ENCODE results near the gene RAB3GAP2. TPM values are rescaled to one million over a fixed set of nuclear protein-coding genes. Genes with fewer than 3 reads are reported as not detected.
"Not testable (repeated sequence)": the region's sequence is repeated elsewhere in the genome, so short reads cannot be mapped to it uniquely, and the experiment has no call there.

Gene RAB3GAP2, protein sequence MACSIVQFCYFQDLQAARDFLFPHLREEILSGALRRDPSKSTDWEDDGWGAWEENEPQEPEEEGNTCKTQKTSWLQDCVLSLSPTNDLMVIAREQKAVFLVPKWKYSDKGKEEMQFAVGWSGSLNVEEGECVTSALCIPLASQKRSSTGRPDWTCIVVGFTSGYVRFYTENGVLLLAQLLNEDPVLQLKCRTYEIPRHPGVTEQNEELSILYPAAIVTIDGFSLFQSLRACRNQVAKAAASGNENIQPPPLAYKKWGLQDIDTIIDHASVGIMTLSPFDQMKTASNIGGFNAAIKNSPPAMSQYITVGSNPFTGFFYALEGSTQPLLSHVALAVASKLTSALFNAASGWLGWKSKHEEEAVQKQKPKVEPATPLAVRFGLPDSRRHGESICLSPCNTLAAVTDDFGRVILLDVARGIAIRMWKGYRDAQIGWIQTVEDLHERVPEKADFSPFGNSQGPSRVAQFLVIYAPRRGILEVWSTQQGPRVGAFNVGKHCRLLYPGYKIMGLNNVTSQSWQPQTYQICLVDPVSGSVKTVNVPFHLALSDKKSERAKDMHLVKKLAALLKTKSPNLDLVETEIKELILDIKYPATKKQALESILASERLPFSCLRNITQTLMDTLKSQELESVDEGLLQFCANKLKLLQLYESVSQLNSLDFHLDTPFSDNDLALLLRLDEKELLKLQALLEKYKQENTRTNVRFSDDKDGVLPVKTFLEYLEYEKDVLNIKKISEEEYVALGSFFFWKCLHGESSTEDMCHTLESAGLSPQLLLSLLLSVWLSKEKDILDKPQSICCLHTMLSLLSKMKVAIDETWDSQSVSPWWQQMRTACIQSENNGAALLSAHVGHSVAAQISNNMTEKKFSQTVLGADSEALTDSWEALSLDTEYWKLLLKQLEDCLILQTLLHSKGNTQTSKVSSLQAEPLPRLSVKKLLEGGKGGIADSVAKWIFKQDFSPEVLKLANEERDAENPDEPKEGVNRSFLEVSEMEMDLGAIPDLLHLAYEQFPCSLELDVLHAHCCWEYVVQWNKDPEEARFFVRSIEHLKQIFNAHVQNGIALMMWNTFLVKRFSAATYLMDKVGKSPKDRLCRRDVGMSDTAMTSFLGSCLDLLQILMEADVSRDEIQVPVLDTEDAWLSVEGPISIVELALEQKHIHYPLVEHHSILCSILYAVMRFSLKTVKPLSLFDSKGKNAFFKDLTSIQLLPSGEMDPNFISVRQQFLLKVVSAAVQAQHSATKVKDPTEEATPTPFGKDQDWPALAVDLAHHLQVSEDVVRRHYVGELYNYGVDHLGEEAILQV (N-terminal part only)
- 16.6 and 17.1 TPM in 2 replicates for total RNA-seq (2014; rRNA removed; shearing (Covaris generic))
- polyA plus RNA-seq (2015; cell fraction: cytosol; rRNA removed), result 13.0 and 17.6 TPM in 2 replicates
- 46.7 and 53.9 TPM in 2 replicates for polyA plus RNA-seq (2015; cell fraction: nucleus; rRNA removed)

DNA sequence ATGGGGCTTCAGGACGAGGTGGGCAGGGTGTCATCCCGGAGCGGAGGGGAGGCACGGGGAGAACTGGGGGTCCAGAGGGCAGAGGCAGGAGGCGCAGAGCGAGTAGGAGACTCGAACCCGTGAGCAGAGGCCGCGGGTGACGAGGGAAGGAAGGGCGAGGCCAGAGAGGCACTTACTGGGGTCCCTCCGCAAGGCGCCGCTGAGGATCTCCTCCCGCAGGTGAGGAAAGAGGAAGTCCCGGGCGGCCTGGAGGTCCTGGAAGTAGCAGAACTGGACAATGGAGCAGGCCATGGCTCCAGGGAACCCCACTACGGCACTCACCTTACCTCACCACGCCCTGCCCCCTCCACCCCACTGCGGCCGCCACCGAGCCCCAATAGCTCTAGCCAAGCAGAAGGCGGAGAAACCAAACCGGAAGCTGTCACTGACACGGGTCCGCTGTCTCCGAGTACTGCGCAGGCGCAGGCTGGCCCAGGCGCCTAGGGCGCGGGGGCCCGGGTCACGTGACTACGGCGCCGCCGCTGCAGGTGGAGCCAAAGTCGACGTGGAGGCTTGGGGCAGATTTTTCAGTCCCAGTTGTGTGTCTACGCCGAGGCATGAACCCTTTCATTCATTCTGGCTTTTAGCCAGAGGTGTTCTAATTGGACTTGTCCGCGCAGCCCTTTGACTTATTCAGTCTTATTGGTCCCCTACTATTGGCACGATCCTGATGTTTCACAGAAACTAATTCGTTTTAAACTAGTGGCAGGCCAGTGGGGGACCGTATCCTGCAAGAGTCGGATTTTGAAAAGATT lies at the start of gene RAB3GAP2:
Gene RAB3GAP2, minus strand, starts transcription at position 407 of the 794 bp plus-strand sequence. Its CDS starts 116 bp downstream, at position 291.
- DNase-seq (ENCODE audit: low read depth), result peak; percentile 93

DNA sequence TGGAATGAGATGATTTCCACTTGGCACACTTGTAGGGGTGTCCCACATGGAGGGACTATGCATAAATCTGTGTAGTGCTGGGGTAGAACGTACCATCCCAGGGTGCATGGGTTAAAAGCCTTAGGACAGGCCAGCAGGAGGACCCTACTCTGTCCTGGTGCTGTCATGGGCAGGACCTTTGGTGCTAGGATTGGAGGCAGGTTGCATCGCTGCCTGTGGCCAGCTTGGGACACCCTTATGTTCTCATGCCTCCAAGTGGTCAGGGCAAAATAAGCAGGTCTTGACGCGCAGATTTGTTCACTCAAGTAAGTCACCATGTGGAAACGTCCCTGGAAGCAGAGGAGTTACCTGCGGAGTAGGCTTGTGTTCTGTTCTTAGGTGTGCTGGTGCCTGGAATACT lies 49.5 kb upstream of the RAB3GAP2 start:
- no peak for DNase-seq (ENCODE audit: low read depth)

DNA sequence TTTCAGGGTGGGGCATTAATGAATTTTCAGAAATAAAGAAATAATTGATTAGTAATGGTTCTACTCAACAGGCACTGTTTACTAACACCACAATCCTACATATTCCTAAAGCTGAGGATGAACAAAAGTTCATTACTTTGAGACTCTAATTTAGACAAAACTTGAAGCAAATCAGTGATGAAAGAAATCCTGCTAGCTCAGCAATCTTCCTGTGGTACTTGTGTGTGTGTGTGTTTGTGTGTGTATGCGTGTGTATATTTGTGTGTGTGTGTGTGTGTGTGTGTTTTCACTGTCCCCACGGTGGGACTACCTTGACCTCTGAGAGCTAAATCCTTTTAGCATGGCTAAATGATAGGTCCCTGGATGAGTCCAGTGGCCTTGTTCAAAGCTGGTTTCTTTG lies 48.5 kb upstream of the RAB3GAP2 start:
- no peak for DNase-seq (ENCODE audit: low read depth)

DNA sequence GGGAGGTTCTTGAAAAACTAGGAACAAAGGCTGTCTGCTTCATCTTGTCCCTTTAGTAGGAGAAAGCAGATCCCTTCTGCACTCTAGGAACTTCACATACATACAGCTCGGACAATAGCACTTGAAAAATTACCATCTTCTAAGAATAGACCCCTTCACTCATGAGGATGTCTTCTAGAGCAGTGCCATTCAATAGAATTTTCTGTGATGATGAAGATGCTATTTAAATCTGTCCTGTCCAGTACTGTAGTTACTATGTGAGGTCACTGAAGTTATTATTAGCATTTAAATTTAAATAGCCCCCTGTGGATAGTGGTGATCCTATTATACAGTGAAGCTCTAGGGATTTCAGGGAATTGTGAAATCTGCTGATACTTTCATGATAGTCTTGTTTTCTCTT lies 46.4 kb upstream of the RAB3GAP2 start:
- no peak for DNase-seq (ENCODE audit: low read depth)

DNA sequence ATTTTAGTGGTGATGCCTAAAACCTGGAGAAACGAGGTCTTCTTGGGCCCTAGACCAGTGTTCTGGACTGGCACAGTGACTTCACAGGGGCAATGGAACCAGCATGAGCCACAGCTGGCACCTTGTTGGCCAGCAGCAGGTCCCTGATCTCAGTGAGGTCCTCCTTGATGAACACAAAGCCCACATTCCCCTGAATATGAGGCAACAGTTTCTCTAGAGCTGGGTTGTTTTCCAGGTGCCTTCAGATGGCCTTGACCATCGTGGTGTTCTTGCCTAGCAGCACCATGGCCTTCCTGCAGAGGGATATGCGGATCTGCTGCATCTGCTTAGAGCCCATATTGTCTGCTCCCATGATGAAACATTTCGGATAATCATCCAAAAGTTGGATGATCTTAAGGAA lies 44.9 kb upstream of the RAB3GAP2 start:
- no peak for DNase-seq (ENCODE audit: low read depth)

DNA sequence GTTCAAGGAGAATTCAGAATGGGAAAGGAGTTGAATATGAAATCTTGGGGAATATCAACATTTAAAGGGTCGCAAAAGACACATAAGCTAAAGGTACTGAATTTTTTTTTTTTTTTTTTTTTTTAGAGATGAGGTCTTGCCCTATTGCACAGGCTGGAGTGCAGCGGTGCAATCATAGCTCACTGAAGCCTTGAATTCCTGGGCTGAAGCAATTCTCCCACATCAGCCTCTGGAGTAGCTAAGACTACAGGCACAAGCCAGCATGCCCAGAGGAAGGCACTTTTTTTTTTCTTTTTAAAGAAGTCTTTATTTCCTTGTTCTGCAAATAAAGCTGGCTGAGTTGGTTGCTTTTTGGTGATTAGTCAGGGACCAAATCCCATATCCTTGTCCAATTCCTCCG lies 44.1 kb upstream of the RAB3GAP2 start:
- DNase-seq (ENCODE audit: low read depth), result no peak

DNA sequence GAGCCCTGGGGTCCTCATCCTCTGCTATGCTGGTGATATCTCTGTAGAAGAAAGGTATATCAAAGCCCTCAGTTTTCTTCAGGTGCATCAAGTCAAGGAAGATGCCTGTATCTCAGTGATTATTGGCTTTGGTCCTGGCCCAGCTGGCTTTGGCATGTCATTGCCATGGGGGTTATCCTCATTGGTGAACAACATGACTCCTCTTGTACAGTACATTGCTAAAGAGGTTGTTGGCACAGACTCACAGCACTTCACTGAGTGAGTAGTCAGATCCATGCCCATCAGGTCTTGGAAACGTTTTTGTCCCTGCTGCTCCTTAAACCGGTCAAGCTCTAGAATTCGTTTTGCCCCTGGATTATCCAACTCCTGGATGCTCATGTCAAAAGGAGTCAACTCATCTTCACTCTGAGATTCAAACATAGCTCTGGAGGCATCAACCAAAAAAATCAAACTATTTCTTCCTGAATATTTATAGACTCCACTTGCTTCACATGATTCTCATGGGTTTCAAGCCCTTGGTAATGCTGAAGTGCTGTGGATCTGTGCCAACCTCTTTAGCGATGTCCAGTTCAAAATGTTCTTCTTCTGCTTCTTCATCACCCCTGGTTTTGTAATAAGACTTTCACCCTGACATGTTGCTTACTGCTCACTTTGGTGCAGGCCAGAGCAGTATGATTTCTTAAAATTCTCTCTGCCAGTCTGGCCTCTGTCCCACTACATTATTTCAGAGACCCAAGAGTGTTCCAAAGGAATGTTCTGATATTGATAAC lies 43.0 kb upstream of the RAB3GAP2 start:
- DNase-seq (ENCODE audit: low read depth), result no peak

DNA sequence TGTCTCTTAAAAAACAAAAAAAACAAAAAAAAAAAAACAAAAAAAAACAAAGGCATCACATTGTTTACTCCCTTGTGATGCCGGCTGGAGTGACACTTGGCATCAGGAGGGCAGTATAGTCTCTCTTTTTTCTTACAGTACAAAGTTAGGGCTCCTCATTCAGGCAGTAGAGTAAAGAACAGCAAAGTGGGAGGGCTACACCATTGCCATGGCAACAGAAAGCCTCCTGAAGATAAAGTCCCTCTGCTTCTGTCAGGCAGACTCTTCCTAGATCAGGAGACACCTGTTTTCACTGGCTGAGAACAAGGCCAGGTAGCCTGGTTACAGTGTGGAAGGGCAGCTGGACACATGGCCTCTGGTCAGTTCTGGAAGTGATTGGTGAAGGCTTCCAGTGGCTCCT lies 41.3 kb upstream of the RAB3GAP2 start:
- DNase-seq (ENCODE audit: low read depth), result no peak

DNA sequence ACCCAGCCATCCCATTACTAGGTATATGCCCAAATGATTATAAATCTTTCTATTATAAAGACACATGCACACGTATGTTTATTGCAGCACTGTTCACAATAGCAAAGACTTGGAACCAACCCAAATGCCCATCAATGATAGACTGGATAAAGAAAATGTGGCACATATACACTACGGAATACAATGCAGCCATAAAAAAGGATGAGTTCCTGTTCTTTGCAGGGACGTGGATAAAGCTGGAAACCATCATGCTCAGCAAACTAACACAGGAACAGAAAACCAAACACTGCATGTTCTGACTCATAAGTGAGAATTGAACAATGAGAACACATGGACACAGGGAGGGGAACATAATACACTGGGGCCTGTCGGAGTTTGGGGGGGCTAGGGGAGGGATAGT lies 37.9 kb upstream of the RAB3GAP2 start:
- not testable (repeated sequence) for DNase-seq (ENCODE audit: low read depth)

DNA sequence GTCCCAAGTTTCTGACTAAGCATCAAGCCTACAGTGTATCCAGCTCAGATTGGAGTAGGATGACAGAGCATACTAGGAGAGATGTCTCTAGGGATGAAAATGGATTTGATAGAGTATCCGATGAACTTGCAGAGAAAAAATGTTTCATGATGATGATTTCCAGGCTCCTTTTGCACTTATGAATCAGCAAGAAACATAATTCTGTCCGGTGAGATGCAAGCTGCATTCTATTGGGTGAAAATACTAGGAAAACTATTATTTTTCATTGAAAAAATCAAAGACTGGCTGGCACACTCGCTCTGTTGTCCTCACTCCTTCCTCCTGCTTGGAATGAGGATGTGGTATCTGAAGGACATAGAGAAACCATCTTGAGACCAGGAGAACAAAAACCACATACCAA lies 35.4 kb upstream of the RAB3GAP2 start:
- DNase-seq (ENCODE audit: low read depth), result no peak

DNA sequence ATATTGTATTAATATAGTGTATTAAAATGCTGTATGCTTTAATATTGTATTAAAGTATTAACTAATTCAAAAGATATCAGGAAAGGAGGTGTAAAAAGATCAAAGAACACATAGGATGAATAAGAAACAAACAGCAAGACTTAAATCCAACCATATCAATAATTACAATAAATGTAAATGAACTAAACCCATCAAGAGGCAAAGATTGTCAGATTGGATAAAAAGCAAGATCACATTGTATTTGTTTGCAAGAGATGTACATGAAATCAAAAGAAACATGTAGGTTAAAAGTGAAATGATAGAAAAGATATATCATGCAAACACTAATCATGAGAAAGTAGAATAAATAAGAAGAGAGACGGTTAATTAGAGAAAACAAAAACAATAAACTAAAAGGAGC lies 34.1 kb upstream of the RAB3GAP2 start:
- no peak for DNase-seq (ENCODE audit: low read depth)

DNA sequence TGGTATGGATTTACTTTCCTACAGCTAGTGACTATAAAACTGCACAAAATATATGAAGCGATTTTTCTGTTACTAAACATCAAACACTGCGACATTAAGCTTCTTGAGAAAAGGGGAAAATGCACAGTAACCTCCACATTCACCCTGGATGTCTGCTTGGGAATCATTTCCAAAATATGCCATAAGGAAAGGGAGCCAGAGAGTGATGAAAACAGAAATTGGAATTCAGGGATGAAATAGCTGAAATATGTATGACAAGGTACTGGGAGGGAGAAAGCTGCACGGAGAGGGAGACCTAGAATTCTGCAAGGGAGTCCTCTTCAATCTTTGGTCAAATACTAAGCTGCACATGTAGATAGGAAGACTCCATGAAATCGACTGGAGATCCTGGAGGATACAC lies 31.6 kb upstream of the RAB3GAP2 start:
- no peak for DNase-seq (ENCODE audit: low read depth)

DNA sequence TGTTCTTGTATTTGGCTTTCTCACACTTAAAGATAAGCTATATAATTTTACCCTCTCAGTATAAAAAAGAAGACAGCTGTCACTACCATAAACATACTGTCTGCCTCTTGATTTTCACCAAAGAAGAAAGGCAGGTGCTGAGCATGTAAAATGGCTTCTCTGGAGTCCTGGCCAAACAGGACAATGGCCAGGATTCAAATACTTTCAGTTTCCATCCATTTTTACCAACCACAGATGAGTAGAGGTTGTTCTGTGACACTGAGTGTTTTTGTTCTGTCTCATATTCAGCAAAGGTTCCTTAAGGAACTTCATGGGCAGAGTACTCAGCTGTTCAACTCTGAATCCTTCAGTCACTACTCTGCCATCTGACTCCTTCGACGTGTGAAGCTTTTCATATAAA lies 29.4 kb upstream of the RAB3GAP2 start:
- DNase-seq (ENCODE audit: low read depth), result no peak

DNA sequence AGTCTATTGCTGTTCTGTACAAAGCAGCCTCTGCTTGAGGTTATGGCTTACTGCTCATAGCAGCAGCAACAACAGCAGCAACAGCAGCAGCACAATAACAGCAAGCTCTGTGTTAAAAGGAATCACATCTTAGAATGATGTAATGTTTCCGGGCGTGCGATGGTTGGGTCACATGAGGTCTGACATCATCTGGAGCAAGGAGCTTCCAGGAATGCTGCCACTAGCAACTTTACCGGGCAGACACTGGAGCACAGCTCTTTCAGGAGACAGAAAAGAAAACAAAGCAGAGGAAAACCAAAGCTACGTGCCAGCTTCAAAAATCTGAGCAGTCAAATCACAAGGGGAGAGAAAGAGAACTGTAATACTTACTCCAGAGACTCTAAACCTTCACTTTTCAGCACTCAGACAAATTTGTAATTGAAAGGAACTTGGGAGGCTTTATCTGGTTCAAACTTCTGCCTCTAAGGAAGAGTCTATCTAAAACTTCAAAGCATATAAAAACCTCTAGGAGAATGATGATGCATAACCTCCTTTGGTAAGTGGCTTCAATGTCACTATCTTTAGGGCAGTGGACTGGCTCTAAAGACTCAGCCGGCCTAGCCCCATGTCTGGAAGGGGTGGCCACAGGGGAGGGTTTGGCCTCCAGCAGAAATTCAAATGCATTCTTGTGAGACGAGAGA lies 28.3 kb upstream of the RAB3GAP2 start:
- peak; percentile 78 for DNase-seq (ENCODE audit: low read depth)

DNA sequence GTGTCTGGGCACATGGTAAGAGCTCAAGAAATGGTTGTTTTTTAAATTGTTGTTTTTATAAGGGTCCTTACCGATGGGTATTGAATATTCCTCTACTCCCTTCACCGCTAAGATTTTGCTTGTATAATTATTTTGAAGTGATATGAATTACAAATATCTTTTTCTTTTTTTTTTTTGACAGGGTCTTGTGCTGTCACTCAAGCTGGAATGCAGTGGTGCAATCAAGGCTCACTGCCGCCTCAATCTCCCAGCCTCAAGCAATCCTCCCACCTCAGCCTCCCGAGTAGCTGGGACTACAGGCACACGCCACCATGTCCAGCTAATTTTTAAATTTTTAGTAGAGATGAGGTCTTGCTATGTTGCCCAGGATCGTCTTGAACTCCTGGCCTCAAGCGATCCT lies 27.1 kb upstream of the RAB3GAP2 start:
- DNase-seq (ENCODE audit: low read depth), result no peak

DNA sequence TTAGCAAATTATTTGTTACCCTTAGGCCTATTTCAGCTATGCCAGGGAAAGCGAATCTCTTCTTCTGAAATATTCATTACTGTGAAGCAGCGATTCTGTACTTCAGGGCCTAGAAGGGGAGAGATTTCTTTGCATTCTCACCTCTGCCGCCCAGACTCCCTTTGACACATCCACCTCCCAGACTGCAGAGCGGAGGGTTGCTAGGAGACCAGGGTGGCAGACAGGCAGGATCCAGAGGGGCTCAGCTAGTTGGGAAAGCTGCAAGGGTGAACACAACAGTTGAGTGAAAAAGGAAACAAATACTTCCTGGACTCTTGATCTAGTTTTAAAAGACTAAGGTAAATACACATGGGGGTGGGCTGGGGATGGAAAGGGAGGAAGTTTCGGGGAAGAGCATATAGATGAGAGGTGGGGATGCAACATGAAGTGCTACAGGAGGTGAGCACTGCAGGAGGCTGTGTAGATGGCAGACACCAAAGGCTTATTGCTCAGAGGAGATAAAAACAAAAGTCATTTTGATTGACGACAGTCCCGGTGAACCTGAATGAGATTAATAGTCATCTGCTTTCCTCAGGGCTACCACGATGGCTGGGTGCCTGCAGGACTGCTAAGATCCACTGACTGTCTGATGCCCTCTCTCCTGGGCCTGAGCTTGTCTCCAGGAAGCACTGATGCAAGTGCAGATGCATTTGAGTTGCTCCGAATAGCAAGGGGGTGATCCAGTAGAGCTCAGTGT lies 26.4 kb upstream of the RAB3GAP2 start:
- DNase-seq (ENCODE audit: low read depth), result no peak

DNA sequence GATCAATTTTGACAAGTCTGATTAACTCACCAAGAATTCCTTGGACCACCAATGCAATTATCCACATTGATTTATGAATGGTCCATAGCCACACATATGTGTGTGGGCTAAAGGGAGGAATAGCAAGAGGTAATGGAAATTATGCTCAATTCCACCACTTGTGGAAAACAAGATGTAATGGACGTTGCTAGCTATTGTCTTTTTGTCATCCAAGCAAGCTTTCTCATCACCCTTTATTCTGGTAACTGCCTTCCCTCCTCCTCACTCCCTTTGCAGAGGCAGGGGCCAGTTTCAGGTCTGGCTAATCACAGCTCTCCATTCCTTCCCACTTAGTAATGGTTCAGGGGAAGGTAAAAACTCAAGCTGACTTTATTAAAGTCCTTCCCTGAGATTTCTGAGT lies 24.7 kb upstream of the RAB3GAP2 start:
- no peak for DNase-seq (ENCODE audit: low read depth)

DNA sequence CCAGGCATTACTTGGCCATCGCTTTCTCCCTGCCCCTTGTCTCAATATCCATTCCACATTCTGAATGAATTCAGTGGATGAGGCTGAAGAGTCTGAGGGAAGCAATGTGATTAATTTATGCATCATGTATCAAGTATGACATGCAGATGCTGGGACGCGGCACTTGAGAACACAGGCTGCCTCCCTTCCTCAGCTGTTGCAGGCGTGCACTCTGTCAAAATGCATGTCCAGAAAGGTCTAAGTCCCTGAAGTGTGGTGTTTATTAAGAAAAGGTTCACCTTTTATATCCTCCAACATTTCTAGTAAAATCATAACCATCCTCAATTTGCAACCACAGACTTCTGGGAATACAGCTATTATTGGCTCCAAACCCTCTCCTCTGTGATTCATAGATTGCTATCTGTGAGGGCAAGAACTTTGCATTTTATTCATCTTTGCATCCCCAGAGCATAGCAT lies 22.6 kb upstream of the RAB3GAP2 start:
- DNase-seq (ENCODE audit: low read depth), result no peak

Data from HT1080 (cell line).